OCI-M2 (cell line): ENCODE results near the gene GOSR1.
"Not testable (repeated sequence)": the region's sequence is repeated elsewhere in the genome, so short reads cannot be mapped to it uniquely, and the experiment has no call there.

ENCODE experiments used
- DNase-seq: peaks from one replicate; lab custom pipeline; 2025; ENCODE audit not compliant: unreplicated experiment; lab: John Stamatoyannopoulos, UW

The GOSR1 gene

GRCh38 chr17:30505868-30506417 lies 28.7 kb downstream of the GOSR1 start:
- DNase-seq: no peak

GRCh38 chr17:30506481-30506880 lies 29.3 kb downstream of the GOSR1 start:
- no peak for DNase-seq

DNA sequence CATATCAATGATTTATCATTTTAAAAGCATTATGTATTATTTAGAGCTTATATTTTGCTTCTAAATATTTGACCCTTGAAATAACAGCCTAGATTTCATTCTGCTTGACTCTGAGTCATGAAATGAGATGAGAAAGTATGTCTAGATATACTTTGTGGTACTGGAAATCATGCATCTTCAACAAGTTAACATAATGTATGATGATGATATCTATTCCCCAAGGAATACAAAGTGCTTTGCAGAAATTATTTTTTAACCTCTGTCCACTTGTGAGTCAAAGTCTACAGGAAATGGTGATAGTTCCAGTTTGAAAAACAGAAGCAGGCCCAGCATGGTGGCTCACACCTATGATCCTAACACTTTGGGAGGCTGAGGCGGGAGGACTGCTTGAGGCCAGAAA lies 36.1 kb downstream of the GOSR1 start:
- DNase-seq: no peak

DNA sequence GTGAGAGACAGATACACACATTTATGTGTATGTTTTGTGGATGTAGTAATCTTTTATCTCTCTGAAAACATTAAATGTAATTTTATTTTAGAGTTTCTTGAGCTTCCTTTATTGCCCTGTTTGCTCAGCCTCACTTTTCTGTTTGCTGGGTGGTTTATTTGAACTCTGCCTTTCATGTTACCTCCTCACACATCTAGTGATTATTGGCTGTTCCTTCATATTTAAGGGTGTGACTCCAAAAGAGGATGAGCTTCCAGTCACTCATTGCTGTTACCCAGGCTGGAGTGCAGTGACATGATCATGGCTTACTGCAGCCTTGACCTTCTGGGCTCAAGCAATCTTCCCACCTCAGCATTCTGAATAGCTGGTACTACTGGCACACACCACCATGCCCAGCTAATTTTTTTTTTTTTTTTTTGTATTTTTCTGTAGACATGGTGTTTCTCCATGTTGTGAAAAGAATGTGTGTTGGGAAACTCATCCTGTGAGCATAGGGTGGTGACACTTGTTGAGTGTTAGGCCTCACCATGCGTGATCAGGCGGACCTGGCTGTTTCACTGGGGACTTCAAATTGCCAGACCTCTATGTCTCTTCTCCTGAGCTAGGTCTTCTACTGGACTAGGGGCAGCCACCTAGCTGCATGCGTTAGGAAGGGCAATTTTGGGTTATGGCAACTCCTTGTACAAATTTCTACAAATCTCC lies 37.8 kb downstream of the GOSR1 start:
- no peak for DNase-seq

DNA sequence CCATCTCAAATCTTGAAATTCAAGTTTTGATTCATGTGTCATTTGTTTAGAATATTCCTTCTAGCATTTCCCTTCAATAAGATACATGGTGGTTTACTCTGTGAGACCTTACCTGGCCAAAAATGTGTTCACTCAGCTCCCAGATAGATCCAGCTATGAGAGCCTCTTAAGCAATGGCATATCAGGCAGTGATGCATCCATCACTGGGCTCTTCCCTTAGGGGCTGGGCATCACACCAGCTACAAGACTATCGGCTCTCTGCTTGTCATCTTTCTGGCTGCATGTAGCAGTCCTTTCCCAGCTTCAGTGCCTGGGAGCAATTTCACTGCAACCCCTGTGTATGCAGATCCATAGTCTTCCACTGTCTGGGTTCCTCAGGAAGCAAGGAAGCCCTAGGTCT lies 40.6 kb downstream of the GOSR1 start:
- DNase-seq: no peak

GRCh38 chr17:30519166-30519565 lies 42.0 kb downstream of the GOSR1 start:
- no peak for DNase-seq

GRCh38 chr17:30519707-30520106 lies 42.5 kb downstream of the GOSR1 start:
- DNase-seq: no peak

DNA sequence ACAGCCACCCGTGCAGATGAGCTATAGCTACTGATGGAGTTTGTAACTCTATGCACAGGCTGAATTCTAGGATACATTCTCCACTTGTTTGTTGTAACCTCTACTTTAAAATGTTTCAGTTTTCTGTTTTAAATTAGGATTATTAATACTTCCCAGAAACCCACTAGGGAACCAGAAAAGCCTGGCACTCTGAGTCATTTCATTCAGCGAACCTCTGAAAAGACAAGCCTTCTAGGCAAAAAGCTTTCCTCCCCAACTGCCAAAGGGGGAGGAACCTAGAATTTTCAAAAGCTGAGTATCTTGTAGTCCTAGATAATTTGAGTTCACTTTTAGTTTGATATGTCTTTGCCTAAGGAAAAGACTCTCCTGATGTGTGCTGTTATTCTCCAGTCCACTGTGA lies 43.2 kb downstream of the GOSR1 start:
- DNase-seq: no peak

GRCh38 chr17:30520882-30521281 lies 43.7 kb downstream of the GOSR1 start:
- no peak for DNase-seq

DNA sequence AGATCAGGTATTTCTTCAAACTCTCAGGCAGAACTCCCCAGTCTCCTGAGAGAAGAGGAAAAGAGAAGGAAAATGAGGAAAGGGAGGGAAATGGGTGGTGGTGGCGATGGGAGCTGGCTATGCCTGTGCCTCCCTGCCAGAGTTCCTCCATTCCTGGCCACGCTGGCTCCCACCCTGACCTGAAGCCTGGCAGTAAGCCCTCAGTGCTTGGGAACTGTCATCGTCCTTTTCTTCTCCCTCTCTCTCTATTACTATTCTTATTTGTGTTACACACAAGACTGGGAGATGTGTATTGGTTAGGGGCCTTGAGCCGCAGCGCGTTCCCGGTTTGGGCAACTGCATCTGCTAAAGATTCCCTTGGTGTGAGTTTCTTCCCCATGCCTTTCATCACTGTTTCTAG lies 44.6 kb downstream of the GOSR1 start:
- no peak for DNase-seq

DNA sequence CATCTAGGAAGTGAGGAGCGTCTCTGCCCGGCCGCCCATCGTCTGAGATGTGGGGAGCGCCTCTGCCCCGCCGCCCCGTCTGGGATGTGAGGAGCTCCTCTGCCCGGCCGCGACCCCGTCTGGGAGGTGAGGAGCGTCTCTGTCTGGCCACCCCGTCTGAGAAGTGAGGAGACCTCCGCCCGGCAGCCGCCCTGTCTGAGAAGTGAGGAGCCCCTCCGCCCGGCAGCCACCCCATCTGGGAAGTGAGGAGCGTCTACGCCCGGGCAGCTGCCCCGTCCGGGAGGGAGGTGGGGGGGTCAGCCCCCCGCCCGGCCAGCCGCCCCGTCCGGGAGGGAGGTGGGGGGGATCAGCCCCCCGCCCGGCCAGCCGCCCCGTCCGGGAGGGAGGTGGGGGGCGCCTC lies 46.0 kb downstream of the GOSR1 start:
- DNase-seq: not testable (repeated sequence)

- no peak for DNase-seq
Measured at GRCh38 chr17:30524847-30525246, 47.6 kb downstream of the GOSR1 start.

DNA sequence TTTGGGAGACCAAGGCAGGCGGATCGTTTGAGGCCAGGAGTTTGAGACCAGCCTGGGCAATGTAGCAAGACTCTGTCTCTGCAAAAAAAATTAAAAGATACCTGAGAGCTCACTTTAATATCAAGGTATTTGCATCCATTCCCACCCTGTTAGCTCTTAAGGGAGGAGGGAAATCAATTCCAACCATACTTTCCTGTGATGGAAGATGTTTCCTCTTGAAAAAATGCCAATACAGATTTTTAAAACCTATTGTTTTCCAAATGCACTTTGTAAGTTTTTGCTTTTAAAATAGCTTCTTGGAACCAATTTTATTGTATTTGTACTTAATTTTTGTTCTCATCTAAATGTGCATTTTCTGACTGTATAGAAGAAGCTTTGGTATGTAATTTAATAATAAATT lies 49.2 kb downstream of the GOSR1 start:
- DNase-seq: no peak

DNA sequence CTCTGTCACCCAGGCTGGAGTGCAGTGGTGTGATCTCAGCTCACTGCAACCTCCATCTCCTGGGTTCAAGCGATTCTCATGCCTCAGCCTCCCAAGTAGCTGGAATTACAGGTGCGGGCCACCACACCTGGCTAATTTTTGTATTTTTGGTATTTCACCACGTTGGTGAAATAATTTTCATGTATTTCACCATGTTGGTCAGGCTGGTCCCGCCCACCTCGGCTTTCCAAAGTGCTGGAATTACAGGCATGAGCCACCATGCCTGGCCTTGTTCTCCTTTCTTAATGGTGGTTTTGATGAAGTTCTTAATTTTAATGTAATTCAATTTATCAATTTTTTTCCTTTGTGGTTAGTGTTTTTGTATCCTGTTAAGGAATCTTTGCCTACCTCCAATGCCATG lies 51.5 kb downstream of the GOSR1 start:
- DNase-seq: not testable (repeated sequence)

GRCh38 chr17:30530346-30531025 lies 53.3 kb downstream of the GOSR1 start:
- DNase-seq: no peak

GRCh38 chr17:30532871-30533270 lies 55.7 kb downstream of the GOSR1 start:
- DNase-seq: no peak

DNA sequence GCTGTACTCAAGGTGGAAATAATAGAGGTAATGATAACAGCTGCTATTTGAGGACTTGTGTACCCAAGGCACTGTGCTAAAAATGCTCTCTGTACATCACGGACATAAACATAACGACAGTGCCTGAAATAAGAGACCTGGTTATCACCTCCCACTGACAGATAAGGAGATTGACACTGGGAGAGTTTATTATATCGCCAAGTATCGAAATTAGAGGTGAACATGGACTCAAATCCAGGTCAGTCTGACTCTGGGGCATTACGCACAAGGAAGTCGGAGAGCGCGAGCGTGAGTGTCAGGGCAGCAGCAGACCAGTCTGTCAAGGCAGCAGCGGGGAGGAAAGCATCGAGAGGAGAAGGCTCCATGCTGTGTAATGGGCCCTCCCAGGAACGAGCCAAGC lies 57.1 kb downstream of the GOSR1 start:
- no peak for DNase-seq

- DNase-seq: no peak
Measured at GRCh38 chr17:30534938-30535921, 58.0 kb downstream of the GOSR1 start.

- DNase-seq: not testable (repeated sequence)
Measured at GRCh38 chr17:30536846-30537245, 59.6 kb downstream of the GOSR1 start.

GRCh38 chr17:30537667-30538066 lies 60.5 kb downstream of the GOSR1 start:
- DNase-seq: not testable (repeated sequence)

GRCh38 chr17:30541802-30542201 lies 64.6 kb downstream of the GOSR1 start:
- DNase-seq: no peak
